DMS 273 treated with DMSO at 0.1 percent for 48 hours (cell line): Measurements from ENCODE around the gene KRTAP3-1.

ENCODE experiments used
- DNase-seq: peaks from one replicate; lab custom pipeline; 2025; lab: John Stamatoyannopoulos, UW

KRTAP3-1 gene

DNA sequence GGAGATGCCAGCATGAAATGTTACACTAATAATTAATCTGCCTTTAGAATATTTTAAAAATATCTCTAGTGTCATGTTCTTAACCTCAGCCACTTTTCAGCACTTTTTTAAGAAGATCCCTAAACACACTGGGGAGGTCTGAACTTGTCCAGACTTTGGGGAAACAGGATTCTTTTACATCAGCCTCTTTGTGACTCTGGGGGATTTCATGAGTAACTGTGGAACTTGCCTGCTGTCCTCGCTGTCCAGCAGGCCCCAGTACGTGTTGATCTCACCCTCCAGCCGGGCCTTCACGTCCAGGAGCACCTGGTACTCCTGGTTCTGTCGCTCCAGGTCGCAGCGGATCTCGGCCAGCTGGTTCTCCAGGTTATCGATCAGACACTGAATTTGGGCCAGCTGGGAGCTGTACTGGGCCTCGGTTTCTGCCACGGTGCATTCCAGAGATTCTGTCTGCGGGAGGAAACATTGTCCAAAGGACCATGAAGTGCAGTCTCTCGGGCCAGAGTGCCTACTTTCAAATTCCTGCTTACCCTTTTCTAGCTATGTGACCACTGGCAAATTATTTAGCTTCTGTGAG, 30.3 kb downstream of the KRTAP3-1 start:
- no peak for DNase-seq

DNA sequence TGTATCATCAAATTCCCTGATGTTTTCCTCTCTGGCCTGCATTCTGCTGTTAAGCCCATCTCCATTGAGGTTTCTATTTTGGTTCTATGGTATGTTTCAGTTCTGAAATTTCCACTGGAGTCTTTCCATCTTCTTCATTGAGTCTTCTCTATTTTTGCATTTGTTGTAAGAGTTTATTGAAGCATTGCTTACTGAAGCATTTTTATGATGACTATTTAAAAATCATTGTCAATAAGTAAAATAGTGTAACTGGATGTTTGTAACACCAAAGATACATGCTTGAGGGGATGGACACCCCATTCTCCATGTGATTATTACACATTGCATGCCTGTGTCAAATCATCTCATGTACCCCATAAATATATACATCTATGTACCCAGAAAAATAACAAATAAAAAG, 33.4 kb downstream of the KRTAP3-1 start:
- no peak for DNase-seq

DNA sequence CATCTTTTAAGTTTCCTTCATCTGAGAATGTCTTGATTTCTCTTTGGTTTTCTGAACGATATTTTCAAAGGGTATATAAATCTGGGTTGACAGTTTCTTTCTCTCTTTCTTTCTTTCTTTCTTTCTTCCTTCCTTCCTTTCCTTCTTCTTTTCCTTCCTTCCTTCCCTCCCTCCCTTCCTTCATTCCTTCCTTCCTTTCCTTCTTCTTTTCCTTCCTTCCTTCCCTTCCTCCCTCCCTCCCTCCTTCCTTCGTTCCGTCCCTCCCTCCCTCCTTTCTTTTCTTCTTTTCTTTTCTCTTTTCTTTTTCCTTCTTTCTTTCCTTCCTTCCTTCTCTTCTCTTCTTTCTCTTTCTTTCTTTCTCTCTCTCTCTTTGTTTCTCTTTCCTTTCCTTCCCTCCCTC, 34.6 kb downstream of the KRTAP3-1 start:
- DNase-seq = no peak

GRCh38 chr17:40967582-40967981, 41.3 kb downstream of the KRTAP3-1 start:
- DNase-seq = no peak

DNA sequence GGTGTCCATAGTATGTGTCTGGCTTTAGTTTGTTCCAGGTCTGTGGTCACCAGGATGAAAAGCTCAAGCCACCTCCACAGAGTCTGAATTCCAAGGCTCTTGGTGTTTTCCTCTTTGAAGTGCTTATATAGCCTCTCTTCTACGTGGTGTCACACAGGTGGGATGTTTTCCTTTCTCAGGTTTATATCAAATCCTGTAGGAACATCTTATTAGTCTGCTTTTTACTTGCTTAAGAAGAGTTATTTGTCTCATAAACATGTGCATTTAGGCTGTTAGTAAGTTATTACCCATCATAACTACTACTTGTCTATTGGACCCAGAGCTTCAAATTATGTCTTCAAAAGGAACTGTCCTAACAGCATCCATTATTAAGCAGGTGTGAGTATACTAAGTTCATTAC, 42.1 kb downstream of the KRTAP3-1 start, which contains the start of gene KRT39:
TSS of gene KRT39 (minus strand) at position 101 of the 400 bp plus-strand sequence. CDS start at position 9, 92 bp downstream.
- DNase-seq = no peak

DNA sequence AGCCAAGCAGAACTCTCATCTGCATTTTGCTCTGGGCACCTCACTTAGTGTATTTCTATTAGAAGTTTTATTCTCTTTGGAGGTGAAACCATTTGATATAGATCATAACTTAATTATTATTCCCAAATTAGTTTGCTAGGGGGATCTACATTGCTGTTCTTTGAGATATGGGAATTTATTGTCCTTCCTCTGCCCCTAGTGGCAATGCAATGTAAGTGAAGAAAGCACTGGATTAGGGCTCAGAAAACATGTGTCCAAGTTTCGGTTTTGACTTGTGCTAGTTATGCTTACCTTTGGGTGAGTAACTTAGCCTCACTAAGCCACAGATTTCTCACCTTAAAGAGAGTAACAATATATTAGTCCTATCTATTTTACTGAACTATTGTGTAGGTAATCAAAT, 45.1 kb downstream of the KRTAP3-1 start:
- DNase-seq = peak; percentile 11

GRCh38 chr17:40962059-40962561, 46.8 kb downstream of the KRTAP3-1 start:
- no peak for DNase-seq

- no peak for DNase-seq
Measured at GRCh38 chr17:40961591-40961990, 47.3 kb downstream of the KRTAP3-1 start.

DNA sequence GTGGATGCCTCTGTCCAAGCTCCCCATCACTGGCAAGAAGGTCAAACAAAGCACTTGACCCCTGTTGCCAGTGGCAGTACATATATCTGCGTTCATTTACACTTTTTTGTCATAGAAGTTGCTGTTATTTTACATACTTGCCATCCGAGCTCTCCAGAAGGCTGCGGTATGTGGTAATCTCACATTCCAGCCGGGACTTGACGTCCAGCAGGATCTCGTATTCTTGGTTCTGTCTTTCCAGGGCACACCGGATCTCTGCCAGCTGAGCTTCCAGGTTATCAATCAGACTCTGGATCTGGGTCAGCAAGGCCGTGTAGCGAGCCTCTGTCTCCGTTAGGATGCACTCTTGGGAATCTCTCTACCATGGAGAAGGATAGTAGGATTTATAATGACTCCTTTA, 48.8 kb downstream of the KRTAP3-1 start:
- no peak for DNase-seq
